ENCODE data around the gene STPG3. TPM values are rescaled to one million over a fixed set of nuclear protein-coding genes. Genes with fewer than 3 reads are reported as not detected.

Gene STPG3
- total and polyA plus RNA-seq, 2 experiments from 2014 or later = not detected

DNA sequence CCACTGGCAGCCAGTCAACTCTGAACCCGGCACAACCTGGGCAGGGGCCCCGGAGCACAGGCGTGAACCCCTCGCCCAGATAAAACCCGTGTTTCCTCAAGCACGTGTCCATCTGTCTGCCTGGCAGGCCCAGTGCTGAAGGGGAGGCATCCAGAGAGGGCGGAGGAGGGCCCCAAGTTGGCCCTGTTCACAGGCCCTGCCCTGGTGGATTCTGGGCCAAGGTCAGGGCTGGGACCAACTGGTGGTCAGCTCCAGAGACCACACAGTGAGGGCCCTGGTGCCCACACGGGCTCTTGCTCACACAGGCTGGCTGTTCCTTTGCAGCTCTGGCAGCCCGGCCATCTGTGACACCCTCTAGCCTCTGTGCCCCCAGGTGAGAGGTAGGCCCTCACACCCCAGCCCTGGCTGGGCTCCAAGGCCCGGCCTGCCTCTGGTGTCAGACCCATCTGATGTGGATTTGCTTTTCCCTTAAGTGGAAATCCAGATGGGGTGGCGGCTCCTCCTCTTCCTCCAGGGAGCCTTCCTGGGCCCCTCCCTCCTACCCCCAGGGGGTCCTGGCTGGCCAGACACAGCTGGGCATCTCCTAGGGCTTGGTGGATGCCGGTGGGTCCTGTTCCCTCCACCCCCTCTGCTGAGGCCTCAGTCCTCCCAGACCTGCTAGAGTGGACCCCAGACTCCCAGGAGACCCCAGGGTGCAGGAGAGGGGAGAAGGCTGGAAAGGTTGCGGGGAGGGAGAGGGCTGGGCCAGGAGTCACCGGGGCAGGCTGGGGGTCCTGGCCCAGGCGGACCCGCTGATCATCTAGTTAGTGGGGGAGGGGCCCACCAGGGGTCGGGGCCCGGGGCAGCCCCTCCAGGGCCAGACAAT lies 525 bp upstream of the STPG3 start:
- H3K36me3 Mint-ChIP-seq (ENCODE audit: low read depth) = no peaks in the 10 kb centered on the region
- no peaks in the 10 kb centered on the region for H3K36me3 ChIP-seq (ENCODE audit: insufficient read depth)
- no peak overlapping the region for H3K4me3 Mint-ChIP-seq
- no peak overlapping the region for H2AFZ ChIP-seq
- peaks cover 17% of the 10 kb centered on the region for H3K27me3 Mint-ChIP-seq (ENCODE audit: insufficient read depth, low read depth, poor library complexity)
- H3K9me2 ChIP-seq (ENCODE audit: insufficient read depth) = no peaks in the 10 kb centered on the region
- H3K4me3 ChIP-seq = no peak overlapping the region
- no peak overlapping the region for H3K4me2 ChIP-seq
- H3K9me3 Mint-ChIP-seq = no peaks in the 10 kb centered on the region
- peaks cover 12% of the 10 kb centered on the region for H3K4me1 Mint-ChIP-seq
- ATAC-seq (no peak), DNase-seq (ENCODE audit: low spot score) (no peak)
- no peak for TF ChIP-seq POLR2AphosphoS5 (IDR thresholded peaks at IDR 0.05; ENCODE audit: low read depth)
- no peak for TF ChIP-seq EZH2phosphoT487 (IDR thresholded peaks at IDR 0.05; ENCODE audit: unreplicated experiment)
- no peak for TF ChIP-seq NANOG (IDR thresholded peaks at IDR 0.05; ENCODE audit: borderline replicate concordance)
- TF ChIP-seq STAT1 (IDR thresholded peaks at IDR 0.05; ENCODE audit: unreplicated experiment) = no peak
- TF ChIP-seq ZNF331 (CRISPR knock-in tag; IDR thresholded peaks at IDR 0.05; ENCODE audit: low read depth) = no peak
- TF ChIP-seq, protein P1, sequence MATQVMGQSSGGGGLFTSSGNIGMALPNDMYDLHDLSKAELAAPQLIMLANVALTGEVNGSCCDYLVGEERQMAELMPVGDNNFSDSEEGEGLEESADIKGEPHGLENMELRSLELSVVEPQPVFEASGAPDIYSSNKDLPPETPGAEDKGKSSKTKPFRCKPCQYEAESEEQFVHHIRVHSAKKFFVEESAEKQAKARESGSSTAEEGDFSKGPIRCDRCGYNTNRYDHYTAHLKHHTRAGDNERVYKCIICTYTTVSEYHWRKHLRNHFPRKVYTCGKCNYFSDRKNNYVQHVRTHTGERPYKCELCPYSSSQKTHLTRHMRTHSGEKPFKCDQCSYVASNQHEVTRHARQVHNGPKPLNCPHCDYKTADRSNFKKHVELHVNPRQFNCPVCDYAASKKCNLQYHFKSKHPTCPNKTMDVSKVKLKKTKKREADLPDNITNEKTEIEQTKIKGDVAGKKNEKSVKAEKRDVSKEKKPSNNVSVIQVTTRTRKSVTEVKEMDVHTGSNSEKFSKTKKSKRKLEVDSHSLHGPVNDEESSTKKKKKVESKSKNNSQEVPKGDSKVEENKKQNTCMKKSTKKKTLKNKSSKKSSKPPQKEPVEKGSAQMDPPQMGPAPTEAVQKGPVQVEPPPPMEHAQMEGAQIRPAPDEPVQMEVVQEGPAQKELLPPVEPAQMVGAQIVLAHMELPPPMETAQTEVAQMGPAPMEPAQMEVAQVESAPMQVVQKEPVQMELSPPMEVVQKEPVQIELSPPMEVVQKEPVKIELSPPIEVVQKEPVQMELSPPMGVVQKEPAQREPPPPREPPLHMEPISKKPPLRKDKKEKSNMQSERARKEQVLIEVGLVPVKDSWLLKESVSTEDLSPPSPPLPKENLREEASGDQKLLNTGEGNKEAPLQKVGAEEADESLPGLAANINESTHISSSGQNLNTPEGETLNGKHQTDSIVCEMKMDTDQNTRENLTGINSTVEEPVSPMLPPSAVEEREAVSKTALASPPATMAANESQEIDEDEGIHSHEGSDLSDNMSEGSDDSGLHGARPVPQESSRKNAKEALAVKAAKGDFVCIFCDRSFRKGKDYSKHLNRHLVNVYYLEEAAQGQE (IDR thresholded peaks at IDR 0.05; ENCODE audit: unreplicated experiment) = no peak
- TF ChIP-seq, protein P2, sequence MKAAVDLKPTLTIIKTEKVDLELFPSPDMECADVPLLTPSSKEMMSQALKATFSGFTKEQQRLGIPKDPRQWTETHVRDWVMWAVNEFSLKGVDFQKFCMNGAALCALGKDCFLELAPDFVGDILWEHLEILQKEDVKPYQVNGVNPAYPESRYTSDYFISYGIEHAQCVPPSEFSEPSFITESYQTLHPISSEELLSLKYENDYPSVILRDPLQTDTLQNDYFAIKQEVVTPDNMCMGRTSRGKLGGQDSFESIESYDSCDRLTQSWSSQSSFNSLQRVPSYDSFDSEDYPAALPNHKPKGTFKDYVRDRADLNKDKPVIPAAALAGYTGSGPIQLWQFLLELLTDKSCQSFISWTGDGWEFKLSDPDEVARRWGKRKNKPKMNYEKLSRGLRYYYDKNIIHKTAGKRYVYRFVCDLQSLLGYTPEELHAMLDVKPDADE (IDR thresholded peaks at IDR 0.05) = no peak
- peaks cover 4% of the 10 kb centered on the region; the same call in 1 of the 2 replicates for H3K27me3 ChIP-seq (ENCODE audit: insufficient read depth)
- H3K27ac ChIP-seq (ENCODE audit: low read depth) = no peak overlapping the region
- H3K27ac Mint-ChIP-seq = no peak overlapping the region
- peaks cover 8% of the 10 kb centered on the region; the same call in 1 of the 2 replicates for H3K4me1 ChIP-seq (ENCODE audit: insufficient read depth)
- peaks cover 5% of the 10 kb centered on the region for H3F3A ChIP-seq (replicated peaks; ENCODE audit: low read depth)
- no peaks in the 10 kb centered on the region for H4K20me1 ChIP-seq (replicated peaks; ENCODE audit: insufficient read depth)
- H3K79me2 ChIP-seq (replicated peaks; ENCODE audit: insufficient read depth) = peaks cover 1% of the 10 kb centered on the region

DNA sequence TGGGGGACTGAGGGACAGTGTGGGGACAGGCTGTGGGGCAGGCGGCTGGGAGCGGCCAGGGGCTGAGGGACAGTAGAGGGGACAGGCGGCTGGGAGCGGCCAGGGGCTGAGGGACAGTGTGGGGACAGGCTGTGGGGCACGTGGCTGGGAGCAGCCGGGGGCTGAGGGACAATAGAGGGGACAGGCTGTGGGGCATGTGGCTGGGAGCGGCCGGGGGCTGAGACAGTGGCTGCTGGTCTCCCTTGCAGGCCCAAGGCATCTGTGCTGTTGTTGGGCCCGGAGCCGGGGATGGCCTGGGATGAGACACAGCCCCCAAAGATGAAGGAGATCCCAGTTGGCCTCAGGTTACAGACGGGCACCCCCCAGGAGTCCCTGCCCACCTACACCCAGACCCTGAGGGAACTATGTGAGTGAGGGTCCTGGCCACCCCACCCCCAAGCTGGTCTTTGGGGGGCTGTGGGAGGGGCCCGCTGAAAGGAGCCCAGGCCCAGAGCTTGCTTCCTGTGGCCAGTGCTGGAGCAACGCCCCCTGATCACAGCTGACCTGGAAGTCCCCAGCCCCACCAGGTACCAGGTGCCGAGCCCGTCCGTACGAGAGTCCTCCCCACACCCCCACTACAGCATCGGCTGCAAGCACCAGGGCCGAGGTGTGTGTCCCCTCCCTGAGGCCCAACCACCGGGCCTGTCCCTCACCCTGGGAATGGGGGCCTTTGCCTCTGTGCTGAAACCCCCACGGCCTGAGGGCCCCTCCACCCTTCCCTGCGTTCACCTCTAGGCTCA lies 593 bp downstream of the STPG3 start:
- H3K79me2 ChIP-seq (replicated peaks; ENCODE audit: insufficient read depth) = peaks cover 12% of the 10 kb centered on the region
- H3K27me3 ChIP-seq (ENCODE audit: insufficient read depth) = peaks cover 4% of the 10 kb centered on the region; the same call in 1 of the 2 replicates
- no peaks in the 10 kb centered on the region for H3K9me2 ChIP-seq (ENCODE audit: insufficient read depth)
- H2AFZ ChIP-seq = no peak overlapping the region
- Mint-ChIP-seq H3K27ac (no peak overlapping the region), H3K9me3 (no peaks in the 10 kb centered on the region), H3K36me3 (ENCODE audit: low read depth) (peaks cover 4% of the 10 kb centered on the region; the same call in 2 of the 3 replicates), H3K4me3 (no peak overlapping the region), H3K27me3 (ENCODE audit: insufficient read depth, low read depth, poor library complexity) (peaks cover 19% of the 10 kb centered on the region), H3K4me1 (peaks cover 11% of the 10 kb centered on the region)
- H3K27ac ChIP-seq (ENCODE audit: low read depth) = no peak overlapping the region
- H4K20me1 ChIP-seq (replicated peaks; ENCODE audit: insufficient read depth) = no peaks in the 10 kb centered on the region; the same call in 1 of the 2 replicates
- no peak for DNase-seq (ENCODE audit: low spot score)
- no peak overlapping the region for H3K4me3 ChIP-seq
- H3K4me2 ChIP-seq = no peak overlapping the region
- no peaks in the 10 kb centered on the region; the same call in 1 of the 2 replicates for H3K36me3 ChIP-seq (ENCODE audit: insufficient read depth)
- H3K4me1 ChIP-seq (ENCODE audit: insufficient read depth) = peaks cover 13% of the 10 kb centered on the region; the same call in 1 of the 2 replicates
- no peak for ATAC-seq
- H3F3A ChIP-seq (replicated peaks; ENCODE audit: low read depth) = peaks cover 5% of the 10 kb centered on the region
- TF ChIP-seq STAT1 (IDR thresholded peaks at IDR 0.05; ENCODE audit: unreplicated experiment) = no peak
- no peak for TF ChIP-seq NANOG (IDR thresholded peaks at IDR 0.05; ENCODE audit: borderline replicate concordance)
- TF ChIP-seq, protein P3, sequence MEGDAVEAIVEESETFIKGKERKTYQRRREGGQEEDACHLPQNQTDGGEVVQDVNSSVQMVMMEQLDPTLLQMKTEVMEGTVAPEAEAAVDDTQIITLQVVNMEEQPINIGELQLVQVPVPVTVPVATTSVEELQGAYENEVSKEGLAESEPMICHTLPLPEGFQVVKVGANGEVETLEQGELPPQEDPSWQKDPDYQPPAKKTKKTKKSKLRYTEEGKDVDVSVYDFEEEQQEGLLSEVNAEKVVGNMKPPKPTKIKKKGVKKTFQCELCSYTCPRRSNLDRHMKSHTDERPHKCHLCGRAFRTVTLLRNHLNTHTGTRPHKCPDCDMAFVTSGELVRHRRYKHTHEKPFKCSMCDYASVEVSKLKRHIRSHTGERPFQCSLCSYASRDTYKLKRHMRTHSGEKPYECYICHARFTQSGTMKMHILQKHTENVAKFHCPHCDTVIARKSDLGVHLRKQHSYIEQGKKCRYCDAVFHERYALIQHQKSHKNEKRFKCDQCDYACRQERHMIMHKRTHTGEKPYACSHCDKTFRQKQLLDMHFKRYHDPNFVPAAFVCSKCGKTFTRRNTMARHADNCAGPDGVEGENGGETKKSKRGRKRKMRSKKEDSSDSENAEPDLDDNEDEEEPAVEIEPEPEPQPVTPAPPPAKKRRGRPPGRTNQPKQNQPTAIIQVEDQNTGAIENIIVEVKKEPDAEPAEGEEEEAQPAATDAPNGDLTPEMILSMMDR (conservative IDR thresholded peaks at IDR 0.05; ENCODE audit: low read depth in 2 of 2) = no peak
- no peak for TF ChIP-seq ZNF114 (CRISPR knock-in tag; IDR thresholded peaks at IDR 0.05)
- TF ChIP-seq, protein P2 (IDR thresholded peaks at IDR 0.05) = no peak
- TF ChIP-seq EZH2phosphoT487 (IDR thresholded peaks at IDR 0.05; ENCODE audit: unreplicated experiment) = no peak
- TF ChIP-seq JUNB (IDR thresholded peaks at IDR 0.05; ENCODE audit: unreplicated experiment) = no peak

Data from GM23338 (cell line).